ENCODE results near the gene RAG1.
A peak's percentile ranks its signal among the peaks of the same experiment; 100 is the strongest.
"Not testable (repeated sequence)": the region's sequence is repeated elsewhere in the genome, so short reads cannot be mapped to it uniquely, and the experiment has no call there.

The RAG1 gene

GRCh38 chr11:36567694-36568093, at the start of gene RAG1:
Gene RAG1, plus strand, starts transcription at chr11:36568007. Its CDS starts 5,298 bp downstream, at chr11:36573305.
- no peak for DNase-seq (ENCODE audit: low spot score)

GRCh38 chr11:36530840-36531239, 37.0 kb upstream of the RAG1 start:
- no peak for DNase-seq (ENCODE audit: low spot score)

- no peak for DNase-seq (ENCODE audit: low spot score)
Measured at GRCh38 chr11:36532941-36533601, 34.7 kb upstream of the RAG1 start.

- DNase-seq (ENCODE audit: low spot score) = no peak
Measured at GRCh38 chr11:36534276-36534840, 33.4 kb upstream of the RAG1 start.

- DNase-seq (ENCODE audit: low spot score) = no peak
Measured at GRCh38 chr11:36540998-36541397, 26.8 kb upstream of the RAG1 start.

- DNase-seq (ENCODE audit: low spot score) = no peak
Measured at GRCh38 chr11:36550385-36551115, 17.3 kb upstream of the RAG1 start.

GRCh38 chr11:36557390-36557789, 10.4 kb upstream of the RAG1 start:
- DNase-seq (ENCODE audit: low spot score) = not testable (repeated sequence)

- no peak for DNase-seq (ENCODE audit: low spot score)
Measured at GRCh38 chr11:36557991-36558390, 9.8 kb upstream of the RAG1 start.

- no peak for DNase-seq (ENCODE audit: low spot score)
Measured at GRCh38 chr11:36558571-36559413, 9.0 kb upstream of the RAG1 start.

GRCh38 chr11:36564376-36565030, 3.3 kb upstream of the RAG1 start:
- peak; percentile 80 for DNase-seq (ENCODE audit: low spot score)

GRCh38 chr11:36565031-36565610, 2.7 kb upstream of the RAG1 start:
- DNase-seq (ENCODE audit: low spot score) = no peak

GRCh38 chr11:36566407-36567053, 1.3 kb upstream of the RAG1 start:
- DNase-seq (ENCODE audit: low spot score) = no peak

- DNase-seq (ENCODE audit: low spot score) = no peak
Measured at GRCh38 chr11:36569095-36569494, 1.3 kb downstream of the RAG1 start.

GRCh38 chr11:36574486-36574885, 6.7 kb downstream of the RAG1 start:
- DNase-seq (ENCODE audit: low spot score) = no peak

- no peak for DNase-seq (ENCODE audit: low spot score)
Measured at GRCh38 chr11:36577373-36577772, 9.6 kb downstream of the RAG1 start.

GRCh38 chr11:36577859-36578258, 10.1 kb downstream of the RAG1 start:
- DNase-seq (ENCODE audit: low spot score) = no peak

- no peak for DNase-seq (ENCODE audit: low spot score)
Measured at GRCh38 chr11:36578458-36578857, 10.7 kb downstream of the RAG1 start.

GRCh38 chr11:36581536-36581935, 13.7 kb downstream of the RAG1 start:
- DNase-seq (ENCODE audit: low spot score) = no peak

- no peak for DNase-seq (ENCODE audit: low spot score)
Measured at GRCh38 chr11:36583667-36584066, 15.9 kb downstream of the RAG1 start.

GRCh38 chr11:36586543-36586942, 18.7 kb downstream of the RAG1 start:
- no peak for DNase-seq (ENCODE audit: low spot score)

GRCh38 chr11:36588099-36588498, 20.3 kb downstream of the RAG1 start:
- DNase-seq (ENCODE audit: low spot score) = no peak
